ENCODE results near the gene NPRL2.
A peak's percentile ranks its signal among the peaks of the same experiment; 100 is the strongest.

NPRL2 gene

DNA sequence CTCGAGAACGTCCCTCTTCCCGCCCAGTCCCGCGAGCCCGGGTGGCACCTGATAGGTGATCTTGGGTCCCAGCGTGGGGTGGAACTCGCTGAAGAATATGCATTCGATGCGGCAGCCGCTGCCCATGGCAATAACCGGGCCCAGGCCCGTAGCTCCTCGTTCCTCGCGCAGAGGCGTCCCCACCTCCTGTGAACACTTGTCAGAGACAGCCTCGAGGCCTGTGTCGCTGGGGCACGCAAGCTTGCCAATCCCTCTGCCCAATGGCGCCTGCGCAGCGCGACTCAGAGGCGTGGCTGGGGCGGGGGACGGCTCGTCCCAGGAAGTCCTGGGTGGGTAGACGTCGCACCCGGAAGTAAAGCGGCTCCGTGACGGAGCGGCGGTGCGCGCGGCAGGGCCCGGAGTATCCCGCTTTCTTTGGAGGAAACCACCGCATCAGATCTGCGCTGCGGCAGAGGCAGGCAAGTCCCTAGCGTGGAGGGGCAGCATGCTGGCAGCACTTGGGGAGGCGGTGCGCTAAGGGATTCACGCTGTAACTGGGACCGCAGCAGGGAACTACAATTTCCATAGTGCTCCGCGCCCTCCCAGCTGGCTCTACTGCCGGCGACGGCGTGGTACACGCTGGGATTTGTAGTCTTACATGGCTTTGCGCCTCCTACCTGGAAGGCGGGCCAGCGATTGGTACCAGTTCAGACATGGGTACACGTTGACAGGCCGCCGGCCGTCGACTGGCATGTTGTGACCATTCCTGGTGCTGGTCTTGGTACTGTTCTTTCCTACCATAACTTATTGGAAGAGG lies at the start of gene NPRL2, which contains the start of gene CYB561D2:
TSS of gene NPRL2 (minus strand) at position 249 of the 796 bp plus-strand sequence. CDS start at position 126, 123 bp downstream.
TSS of gene CYB561D2 (plus strand) at position 336 of the 796 bp plus-strand sequence. CDS start 572 bp downstream, outside the sequence.
- peak; percentile 57 for DNase-seq

DNA sequence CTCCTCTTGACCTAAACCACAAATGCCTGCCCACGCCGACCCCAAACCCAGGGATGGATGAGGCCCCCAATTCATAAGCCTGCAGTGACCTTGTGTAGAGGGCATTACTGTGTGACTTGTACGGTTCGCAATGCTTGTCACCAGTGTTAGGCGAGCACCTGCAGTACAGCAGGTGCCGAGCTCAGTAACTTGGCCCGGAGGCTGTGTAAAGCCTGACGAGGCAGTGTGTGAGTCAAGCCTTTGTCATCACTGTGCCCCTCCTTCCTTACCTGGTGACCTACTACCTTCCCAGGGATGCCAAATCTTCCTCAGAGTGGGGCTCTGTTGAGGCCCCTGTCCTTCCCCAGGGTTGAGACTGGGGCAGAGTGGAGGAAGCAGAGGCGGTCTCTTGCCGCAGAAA lies 45.9 kb upstream of the NPRL2 start:
- DNase-seq: no peak

DNA sequence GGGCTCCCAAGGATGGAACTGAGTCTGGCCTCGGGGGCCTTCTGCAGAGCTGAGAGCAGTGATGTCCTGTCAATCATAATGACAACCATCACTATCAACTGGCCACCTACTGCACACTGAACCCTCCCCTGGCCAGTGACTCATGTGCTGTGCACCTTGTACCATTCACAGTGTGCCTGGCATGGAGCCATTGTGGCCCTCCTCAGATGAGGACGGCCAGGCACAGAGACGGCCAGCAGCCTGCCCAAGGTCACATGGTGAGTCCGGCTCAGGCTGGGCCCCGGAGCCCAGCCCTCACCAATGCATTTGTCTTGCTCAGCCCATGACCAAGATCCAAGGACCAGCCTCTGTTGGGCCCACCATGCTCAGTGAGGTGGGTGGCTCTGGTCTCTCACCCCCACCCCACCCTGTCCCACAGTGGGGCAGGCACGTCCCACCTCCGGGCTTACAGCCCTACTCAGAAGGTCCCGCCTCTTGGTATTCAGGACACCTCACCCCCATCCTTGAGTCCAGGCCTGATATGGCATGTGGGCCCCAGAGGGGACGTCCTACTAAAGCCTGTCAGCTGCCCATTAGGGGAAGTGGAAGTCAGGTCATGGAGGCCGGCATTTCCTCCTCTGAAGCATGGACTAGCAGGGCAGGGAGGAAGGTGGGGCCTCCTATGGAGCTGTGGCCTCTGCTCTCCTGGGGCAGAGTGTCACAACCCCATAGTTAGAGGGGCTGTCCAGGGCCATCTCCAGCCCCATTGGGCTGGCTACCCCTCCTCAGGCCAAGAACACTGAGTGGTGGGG lies 44.7 kb upstream of the NPRL2 start:
- DNase-seq: no peak

DNA sequence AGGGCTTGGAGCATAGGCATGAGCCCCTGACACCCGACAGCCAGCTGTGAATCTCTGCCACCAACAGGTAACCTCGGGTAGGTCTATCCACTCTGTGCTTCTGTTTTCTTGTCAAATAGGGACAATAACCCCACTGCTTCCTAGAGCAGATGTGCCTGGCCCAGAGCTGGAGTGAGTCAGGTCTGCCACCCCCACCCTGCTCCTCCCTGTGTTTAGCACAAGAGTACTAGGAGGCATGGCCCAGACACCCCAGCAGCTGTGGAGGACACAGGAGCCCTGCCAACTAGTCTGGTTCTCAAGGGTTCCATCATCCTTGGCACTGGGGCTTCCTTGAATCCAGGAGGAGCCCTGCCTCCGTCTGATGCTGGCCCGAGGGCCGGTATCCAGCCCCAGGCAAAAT lies 42.5 kb upstream of the NPRL2 start:
- DNase-seq: no peak

DNA sequence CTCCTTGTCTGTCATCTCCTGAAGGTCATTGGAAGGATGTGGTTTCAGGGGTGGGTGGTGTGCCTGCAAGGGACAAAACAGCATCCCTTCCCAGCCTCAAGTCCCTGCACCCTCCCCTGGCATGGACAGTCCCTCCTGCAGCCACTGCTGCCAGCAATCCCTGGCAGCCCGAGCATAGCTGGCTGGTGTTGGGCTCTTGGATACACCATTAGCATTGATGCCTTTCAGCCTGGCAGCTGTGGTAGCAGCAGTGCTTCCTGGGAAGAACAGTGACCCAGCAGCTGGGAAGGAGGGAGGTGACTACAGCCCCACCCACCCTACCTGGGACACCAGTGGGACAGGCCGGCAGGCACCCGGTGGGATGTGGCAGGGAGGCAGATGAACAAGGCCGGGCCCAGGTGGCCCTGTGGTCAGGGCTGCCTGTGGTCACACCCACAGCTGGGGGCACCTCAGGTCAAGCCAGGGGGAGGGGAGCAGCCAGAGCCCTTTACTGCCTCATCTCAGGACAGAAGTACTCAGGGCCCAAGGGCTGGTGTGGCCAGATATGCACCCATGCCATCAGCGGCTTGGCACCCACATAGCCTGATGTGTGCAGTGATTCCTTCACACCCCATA lies 41.6 kb upstream of the NPRL2 start:
- no peak for DNase-seq

DNA sequence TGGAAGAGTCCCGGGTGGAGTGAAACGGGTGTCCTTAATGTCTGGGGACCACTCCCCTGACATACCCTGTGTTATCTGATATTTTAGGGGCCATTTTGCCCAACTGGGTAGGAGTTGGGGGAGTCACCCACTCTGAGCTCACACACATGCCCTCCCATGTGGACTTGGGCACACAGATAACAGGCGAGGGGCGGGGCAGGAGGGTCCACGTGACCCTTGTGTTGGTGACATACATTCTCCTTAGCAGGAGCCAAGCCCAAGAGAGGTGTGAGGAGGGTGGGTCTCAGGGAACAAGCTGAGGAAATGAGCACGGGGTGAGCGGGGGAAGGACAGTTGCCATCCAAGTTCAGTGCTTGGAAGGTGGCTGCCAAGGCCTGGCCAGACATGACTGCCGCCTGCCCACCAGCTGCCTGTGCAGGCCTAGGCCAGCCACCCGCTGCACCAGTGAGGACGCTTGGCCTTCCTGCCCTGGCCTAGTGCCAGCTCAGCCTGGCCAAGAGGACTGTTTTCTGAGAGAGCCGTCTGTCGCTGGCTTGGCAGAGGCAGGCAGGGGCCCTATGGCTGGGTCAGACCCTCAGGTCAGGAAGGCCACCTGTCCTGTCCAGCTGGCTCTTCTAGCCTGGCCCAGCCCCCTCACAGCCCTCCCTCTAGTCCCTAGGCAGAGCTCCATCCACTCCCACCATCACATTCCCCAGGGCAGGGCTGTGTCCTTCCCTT lies 40.1 kb upstream of the NPRL2 start:
- no peak for DNase-seq

DNA sequence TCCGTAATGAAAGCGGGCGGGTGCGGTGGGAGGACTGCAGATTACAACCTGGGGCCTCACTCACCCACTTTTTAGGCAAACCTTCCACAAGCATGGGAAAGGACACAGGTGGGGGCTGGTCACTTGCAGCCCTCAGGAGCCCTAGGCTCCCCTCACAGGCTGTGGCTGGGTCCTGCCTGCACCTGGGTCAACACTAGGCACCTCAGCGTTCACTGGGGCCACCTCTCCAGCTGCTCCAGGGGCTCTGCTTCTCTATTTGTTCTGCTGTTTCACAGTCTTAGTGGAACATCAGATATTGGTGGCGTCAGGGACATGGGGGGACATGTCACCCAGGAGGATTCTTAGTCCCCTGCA lies 38.8 kb upstream of the NPRL2 start:
- no peak for DNase-seq

DNA sequence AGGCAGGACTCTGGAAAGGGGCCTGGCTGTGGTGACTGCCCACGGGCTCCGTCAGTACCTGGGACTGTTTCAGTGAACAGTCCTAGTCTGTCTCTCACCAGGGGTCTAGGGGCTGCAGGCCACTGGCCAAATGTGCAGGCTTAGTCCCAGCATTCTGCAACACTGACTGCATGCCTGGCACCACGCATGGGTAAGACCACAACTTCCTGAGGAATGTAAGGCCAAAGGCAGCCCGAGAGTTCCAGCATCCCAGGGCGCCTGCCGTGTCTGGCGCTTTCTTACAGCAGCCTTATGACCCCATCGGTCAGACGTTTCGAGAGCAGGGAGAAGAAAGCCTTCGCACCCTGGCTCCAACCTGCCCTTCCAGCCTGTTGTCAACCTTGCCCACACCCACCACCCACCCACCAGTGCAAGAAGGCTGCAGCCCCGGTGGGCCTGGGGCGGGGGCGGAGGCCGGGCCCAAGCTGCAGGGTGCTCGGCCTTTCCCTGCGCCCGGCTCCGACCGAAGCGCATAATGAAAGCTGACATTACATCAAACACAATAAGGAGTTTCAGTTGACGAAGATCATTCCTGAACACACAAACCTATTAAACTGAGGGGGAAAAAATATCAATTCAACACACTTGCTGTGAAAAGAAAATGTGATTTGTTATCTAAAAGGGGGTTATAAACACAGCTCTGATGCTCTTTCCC lies 38.3 kb upstream of the NPRL2 start:
- DNase-seq: no peak

DNA sequence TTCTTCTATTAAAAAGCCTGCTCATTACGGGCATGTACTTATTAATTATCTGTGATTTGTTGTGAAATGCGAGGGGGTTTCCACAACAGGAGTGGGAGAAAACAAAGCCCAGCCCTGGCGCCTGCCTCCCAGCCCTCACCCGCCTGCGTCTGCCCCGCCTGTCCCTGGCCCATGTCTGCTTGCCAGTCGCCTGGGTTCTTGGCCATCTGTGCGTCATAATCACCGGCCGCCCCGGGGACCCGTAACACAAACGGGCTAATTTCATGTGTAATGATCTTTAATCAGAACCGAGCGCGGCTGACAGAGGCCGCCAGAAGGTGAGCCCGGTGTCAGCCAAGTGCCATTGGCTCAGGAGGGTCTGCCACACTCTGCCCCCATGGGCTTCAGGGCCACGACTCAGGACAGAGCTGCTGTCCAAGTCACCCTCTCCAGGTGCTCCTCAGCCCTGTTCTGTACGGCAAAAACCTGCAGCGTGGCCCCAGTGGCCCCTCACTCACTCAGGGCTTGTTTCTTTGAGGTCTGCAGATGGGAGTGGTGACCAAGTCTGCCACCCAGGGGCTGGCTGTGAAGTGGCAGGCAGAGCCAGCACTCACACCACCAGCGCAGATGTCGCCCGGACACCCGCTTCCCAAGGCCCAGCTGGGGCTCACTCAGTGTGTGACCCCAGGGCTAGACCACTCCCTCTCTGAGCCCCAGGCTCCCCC lies 37.6 kb upstream of the NPRL2 start:
- no peak for DNase-seq

DNA sequence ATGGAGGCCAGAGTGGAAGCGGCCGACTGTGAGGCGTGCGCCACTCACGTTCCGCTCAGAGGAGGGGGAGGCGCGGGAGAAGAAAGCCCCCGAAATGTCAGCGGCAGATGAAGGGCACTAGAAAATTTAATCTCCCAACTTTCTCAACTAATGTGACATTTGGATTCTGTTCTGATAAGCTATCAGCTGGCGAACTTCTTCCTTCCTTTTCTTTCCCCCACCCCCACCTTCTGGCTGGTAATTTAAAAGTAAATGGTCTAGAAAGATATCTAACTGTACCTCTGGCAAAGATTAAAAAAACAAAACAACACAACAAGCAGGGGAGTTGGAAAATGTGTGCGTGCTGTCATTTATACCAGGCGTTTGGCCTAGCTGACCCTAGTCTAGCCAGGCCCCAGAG lies 35.2 kb upstream of the NPRL2 start:
- DNase-seq: no peak

DNA sequence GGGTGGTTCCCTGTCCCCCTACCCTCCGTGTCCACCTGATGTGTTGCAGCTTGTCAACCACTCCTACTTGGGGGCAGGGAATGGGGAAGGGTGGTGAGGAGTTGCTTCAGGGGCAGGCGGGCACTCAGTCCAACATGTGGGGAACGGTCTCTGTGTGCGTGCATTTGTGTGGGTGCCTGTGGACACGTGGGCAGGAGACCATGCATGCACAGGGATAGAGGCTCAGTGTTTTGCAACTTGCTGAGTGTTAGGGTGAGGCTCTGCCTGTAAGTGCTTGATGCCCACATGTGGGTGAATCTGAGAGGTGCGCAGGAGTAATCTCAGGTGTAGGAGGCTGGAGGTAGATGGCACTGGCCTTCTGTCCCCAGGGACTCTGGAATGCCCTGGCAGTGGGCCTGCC lies 33.2 kb upstream of the NPRL2 start:
- DNase-seq: no peak

DNA sequence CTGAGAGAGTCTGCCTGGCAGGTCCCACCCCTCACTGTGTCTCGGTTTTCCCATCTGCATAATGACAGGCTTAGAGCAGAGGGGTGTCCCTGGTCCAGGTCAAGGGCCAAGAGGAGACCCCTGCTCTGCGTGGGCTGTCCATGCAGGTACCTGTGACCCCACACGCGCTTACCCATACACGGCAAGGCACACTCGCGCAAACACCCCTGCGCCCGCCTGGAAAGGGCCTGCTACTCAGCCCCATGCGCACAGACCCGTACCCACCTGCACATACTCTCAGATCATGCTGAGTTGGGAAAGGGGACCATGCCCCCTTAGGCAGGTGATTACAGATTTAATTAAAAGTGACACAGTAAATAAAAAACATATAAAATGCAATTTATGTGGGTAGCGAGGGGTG lies 32.1 kb upstream of the NPRL2 start:
- DNase-seq: no peak

DNA sequence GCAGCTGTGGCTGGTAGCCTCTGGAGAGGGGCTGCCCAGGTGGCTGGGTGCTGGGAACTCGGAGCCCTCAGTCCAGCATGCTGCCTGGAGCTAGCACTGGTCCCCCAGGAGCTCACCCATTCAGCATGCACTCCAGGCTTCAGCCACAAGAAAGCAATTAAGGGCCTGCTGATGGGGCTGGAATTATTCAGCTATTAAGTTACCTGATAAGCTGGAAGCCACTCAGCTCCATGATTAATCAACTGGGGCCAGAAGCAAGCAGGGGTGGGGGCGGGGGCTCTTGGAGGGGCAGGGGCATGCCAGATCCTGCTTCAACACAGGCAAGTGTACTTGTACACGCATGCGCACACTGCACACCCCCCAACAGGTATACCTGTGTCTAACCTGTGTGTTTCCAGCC lies 30.8 kb upstream of the NPRL2 start:
- peak; percentile 37 for DNase-seq

DNA sequence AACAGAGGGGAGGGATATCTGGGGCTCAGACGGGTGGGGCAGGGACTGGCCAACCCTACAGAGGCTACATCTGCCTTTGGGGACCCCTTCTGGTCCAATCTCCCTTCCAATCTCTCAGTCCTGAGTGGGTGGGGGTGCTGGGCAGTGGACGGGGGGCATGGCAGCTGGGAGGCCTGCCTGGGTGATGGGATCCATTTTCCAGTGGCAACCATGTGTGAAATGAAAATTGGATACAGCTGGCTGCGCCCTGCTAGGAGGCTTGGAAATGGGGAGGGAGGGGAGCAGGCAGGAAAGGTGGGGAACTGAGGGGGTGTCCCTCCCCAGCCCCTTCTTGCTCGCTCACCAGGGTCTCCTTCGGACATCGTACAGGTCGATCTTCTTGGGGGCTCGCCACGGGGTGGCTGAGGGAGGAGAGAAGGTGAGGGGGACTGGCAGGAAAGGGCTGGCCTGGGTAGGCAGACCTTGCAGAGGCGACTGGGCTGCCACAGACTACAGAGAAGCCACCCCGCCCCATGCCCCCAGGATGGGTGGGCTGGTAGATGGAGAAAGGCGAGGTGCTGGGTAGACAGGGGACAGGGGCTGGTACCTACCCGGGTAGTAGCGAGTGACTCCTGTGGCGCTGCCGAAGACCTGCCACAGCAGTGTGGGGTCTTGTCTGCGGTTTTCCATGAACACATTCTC lies 30.0 kb upstream of the NPRL2 start:
- DNase-seq: no peak

DNA sequence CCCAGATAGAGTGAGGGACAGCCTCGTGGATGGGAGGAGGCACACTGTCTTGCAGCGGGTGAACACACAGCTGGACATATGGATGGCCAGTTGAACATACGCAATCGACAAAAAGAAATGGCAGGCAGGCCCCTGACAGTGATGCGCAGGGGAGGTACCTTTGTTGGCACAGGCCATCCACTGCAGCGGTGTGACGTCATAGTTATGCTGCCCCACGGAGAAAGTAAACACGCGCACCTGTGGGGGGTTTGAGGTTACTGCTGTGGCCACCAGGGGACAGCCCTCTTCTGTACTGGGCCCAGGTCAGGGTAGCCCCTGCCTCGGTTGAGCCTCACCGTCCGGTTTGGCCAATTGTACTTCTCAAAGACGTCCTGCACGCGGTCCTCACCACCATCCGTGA lies 28.2 kb upstream of the NPRL2 start:
- no peak for DNase-seq

DNA sequence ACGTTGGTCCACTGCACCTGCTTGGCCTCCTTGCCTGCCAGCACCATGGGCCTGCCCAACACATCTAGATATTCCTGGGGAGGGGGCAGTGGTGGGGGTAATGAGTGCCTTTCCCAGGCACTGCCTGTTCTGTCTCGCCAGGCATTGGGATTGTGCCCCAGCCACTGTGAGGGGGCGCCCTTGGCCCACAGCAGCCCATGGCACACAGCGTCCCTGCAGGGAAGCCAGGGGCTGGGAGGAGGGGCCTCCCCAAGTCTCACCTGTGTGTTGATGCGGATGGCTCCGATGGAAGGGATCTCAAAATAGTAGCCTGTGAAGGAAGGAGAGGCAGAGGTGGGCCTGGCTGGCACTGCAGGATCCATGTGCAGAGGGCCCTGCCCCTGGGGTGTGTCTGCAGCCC lies 27.4 kb upstream of the NPRL2 start:
- DNase-seq: no peak

DNA sequence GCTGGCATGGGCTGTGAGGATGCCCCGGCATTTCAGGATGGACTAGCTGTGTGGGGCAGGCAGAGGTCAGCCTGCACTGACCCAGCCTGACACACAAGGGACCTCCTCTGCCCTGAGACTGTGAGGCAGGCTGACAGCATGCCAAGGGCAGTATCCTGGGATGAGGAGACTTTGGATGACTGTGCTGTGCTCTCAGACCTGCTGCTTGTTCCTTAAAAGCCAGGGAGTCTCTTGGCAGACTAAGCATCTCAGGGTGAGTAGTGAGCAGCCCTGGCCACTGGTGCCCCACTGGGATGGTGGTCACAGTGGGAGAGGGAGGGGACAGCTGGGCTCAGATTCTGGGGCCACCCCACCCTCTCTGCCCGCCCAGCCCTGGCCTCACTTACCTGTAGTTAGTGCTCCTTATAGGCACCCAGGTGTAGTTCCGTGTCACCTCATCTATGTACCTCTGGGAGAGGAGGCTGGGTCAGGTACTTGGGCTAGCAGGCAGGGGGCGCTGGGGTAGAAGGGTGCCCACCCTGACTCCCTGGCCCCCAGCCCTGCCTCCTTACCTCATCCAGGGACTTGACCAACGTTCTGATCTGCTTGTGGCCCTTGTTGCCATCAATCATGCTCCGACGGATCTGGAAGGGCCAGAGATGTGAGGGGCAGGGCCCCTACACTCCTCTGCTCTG lies 24.8 kb upstream of the NPRL2 start:
- DNase-seq: no peak

DNA sequence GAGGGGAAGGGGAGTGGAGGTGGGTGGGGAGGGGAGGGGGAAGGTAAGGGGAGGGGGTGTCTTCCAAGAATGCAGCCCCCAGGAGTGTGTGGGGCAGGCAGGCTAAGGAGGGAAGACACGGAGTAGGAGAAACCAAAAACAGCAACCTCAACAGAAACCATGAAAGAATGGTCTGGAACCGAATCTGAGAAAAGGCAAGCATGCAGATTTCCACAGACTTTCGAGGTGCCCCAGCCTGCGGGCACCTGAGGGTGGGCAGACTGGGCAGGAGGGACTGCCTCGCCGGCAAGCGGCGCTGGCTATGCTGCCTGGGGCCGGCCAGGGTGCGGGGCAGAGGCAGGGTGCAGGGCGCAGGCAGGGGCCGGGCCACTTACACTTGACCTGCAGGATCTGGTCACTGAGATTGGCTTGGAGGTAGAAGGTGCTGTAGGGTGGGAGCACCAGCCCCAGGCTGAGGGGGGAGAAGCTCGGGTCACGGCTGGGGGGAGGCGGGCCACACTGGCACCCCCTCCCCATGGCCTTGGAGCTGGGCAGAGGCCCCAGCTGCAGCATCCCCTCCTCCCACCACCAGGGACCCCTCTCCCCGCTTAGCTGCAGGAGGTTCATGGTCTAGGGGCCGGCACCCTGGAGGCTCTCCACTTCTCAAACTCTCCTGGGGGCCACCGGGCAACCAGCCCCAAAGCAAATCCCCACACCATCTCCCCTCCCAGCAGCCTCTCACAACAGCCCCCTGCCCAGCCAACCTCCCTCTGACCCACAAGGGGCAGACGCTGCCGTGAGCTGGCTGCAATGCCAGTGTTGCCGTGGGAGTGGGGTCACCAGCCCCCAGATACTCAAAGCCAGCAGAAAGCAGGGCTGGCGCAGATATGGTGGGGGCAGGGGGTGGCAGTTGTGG lies 24.0 kb upstream of the NPRL2 start:
- DNase-seq: no peak
